Endothelial cell of umbilical vein (primary cell): ENCODE data around the gene RAB18. TPM values are rescaled to one million over a fixed set of nuclear protein-coding genes. Genes with fewer than 3 reads are reported as not detected.
"Not testable (repeated sequence)": the region's sequence is repeated elsewhere in the genome, so short reads cannot be mapped to it uniquely, and the experiment has no call there.

Experiments used
- BruUV-seq: library from RNA; stranded (reverse); fragments of 400-500 nt; replicated peaks from 2 replicates; lab custom pipeline; 2021; lab: Mats Ljungman, UMichigan
- CTCF ChIA-PET: fragments of 300-600, 350-600 bp; sonication (Branson Sonifier 250); formaldehyde crosslinking; loops from one replicate; lab custom pipeline; 2021; ENCODE audit warnings: antibody characterized with exemption, inconsistent platforms; lab: Charles Lee
- POLR2A ChIA-PET: fragments of 300-600, 350-600 bp; sonication (Branson Sonifier 250); formaldehyde crosslinking; loops from one replicate; lab custom pipeline; 2021; ENCODE audit warnings: antibody characterized with exemption, inconsistent platforms; lab: Charles Lee
- DNase-seq: peaks from one replicate; pipeline ENCODE4 v3.0.0-alpha.2; 2011; ENCODE audit warnings: low read depth, low spot score
- FAIRE-seq: peaks from 2 replicates; lab custom pipeline; 2011; peaks lifted over from hg19 to GRCh38; lab: Jason Lieb, UNC
- H2AFZ ChIP-seq: 2 replicates; pipeline ENCODE4 v1.6.0; 2012; ENCODE audit warnings: low read depth, low read length, control low read depth, inconsistent platforms
- H3K27ac ChIP-seq: 2 replicates; pipeline ENCODE4 v1.5.1; 2011; ENCODE audit warnings: low read depth, mild to moderate bottlenecking, control low read depth, low read length, moderate library complexity; ENCODE audit not compliant: insufficient read depth
- H3K27me3 ChIP-seq, 2 experiments: 2 replicates each; pipeline versions ENCODE4 v1.6.0 to v1.6.1; 2011; ENCODE audit warnings: low read length in 2 of 2, mixed read lengths in 1 of 2; ENCODE audit not compliant: control insufficient read depth in 2 of 2, insufficient read depth in 2 of 2
- H3K36me3 ChIP-seq, 2 experiments: 2 replicates in 1 of 2; 3 replicates in 1 of 2; pipeline ENCODE4 v1.5.1; 2011; ENCODE audit warnings: low read length in 2 of 2, mild to moderate bottlenecking in 1 of 2, moderate library complexity in 1 of 2; ENCODE audit not compliant: control insufficient read depth in 2 of 2, insufficient read depth in 2 of 2; ENCODE audit errors: extremely low read depth in 1 of 2
- H3K4me1 ChIP-seq: 3 replicates; pipeline ENCODE4 v1.5.1; 2011; ENCODE audit warnings: mild to moderate bottlenecking, low read length; ENCODE audit not compliant: control insufficient read depth, insufficient read depth; ENCODE audit errors: extremely low read depth
- H3K4me2 ChIP-seq: 2 replicates; pipeline ENCODE4 v1.6.1; 2011; ENCODE audit warnings: low read length, control low read depth, mixed read lengths; ENCODE audit not compliant: insufficient read depth
- H3K4me3 ChIP-seq, 3 experiments: fragments of 200-600 bp in 1 of 3; sonication (generic), shearing (Covaris generic) in 1 of 3; replicated peaks in 1 of 3; 2 replicates each; pipeline ENCODE4 v1.5.1; 2011 to 2016; ENCODE audit warnings: control low read depth in 3 of 3, low read length in 3 of 3, mild to moderate bottlenecking in 2 of 3, inconsistent platforms in 1 of 3, low read depth in 1 of 3, moderate library complexity in 1 of 3; ENCODE audit not compliant: insufficient read depth in 1 of 3
- H3K79me2 ChIP-seq: 2 replicates; pipeline ENCODE4 v1.6.0; 2012; ENCODE audit warnings: low read length, inconsistent platforms; ENCODE audit not compliant: control insufficient read depth, insufficient read depth
- H3K9ac ChIP-seq: replicated peaks from 2 replicates; pipeline ENCODE3; 2011; ENCODE audit warnings: low read length, control low read depth; ENCODE audit not compliant: insufficient read depth; ENCODE audit errors: extremely low read depth
- H3K9me1 ChIP-seq: replicated peaks from 3 replicates; pipeline ENCODE4 v1.6.0; 2011; ENCODE audit warnings: mild to moderate bottlenecking, low read length; ENCODE audit not compliant: control insufficient read depth, insufficient read depth; ENCODE audit errors: extremely low read depth
- H3K9me3 ChIP-seq: replicated peaks from 2 replicates; pipeline ENCODE4 v1.5.1; 2012; ENCODE audit warnings: low read length, inconsistent platforms; ENCODE audit not compliant: control insufficient read depth, insufficient read depth
- H4K20me1 ChIP-seq: replicated peaks from 2 replicates; pipeline ENCODE3; 2011; ENCODE audit warnings: mild to moderate bottlenecking, low read length; ENCODE audit not compliant: control insufficient read depth, insufficient read depth; ENCODE audit errors: extremely low read depth
- EZH2 ChIP-seq: IDR thresholded peaks from 2 replicates; pipeline ENCODE4 v1.6.1; 2012; ENCODE audit warnings: borderline replicate concordance, low read depth, mild to moderate bottlenecking, moderate library complexity, low read length, inconsistent platforms; ENCODE audit not compliant: severe bottlenecking
- FOS ChIP-seq: IDR thresholded peaks from 2 replicates; pipeline ENCODE4 v1.6.1; 2011; ENCODE audit warnings: mild to moderate bottlenecking, low read length, moderate library complexity, borderline replicate concordance; ENCODE audit not compliant: insufficient read depth
- GATA2 ChIP-seq: IDR thresholded peaks from 2 replicates; pipeline ENCODE4 v1.7.0; 2011; ENCODE audit warnings: low read depth, mild to moderate bottlenecking, moderate library complexity, mixed read lengths, low read length; ENCODE audit not compliant: insufficient read length, insufficient read depth
- JUN ChIP-seq: IDR thresholded peaks from 2 replicates; pipeline ENCODE4 v1.6.1; 2011; ENCODE audit warnings: borderline replicate concordance, low read depth; ENCODE audit not compliant: insufficient read length, insufficient read depth
- MYC ChIP-seq: IDR thresholded peaks from one replicate; pipeline ENCODE4 v1.6.1; 2011; ENCODE audit warnings: mild to moderate bottlenecking, low read depth, low read length
- POLR2A ChIP-seq: IDR thresholded peaks from 2 replicates; pipeline ENCODE4 v1.6.1; 2012; ENCODE audit warnings: low read depth, mild to moderate bottlenecking, control low read depth, low read length
- POLR2AphosphoS5 ChIP-seq: IDR thresholded peaks from 2 replicates; pipeline ENCODE4 v1.6.1; 2012; ENCODE audit warnings: low read depth, mild to moderate bottlenecking, control low read depth, low read length, moderate library complexity; ENCODE audit not compliant: insufficient read depth
- dilution Hi-C: fragments of 300-500 bp; cut with MboI; formaldehyde crosslinking; loops from one replicate; pipeline ENCODE4 v1.15.0; 2019; ENCODE audit warnings: low sequenced_read_pairs; ENCODE audit not compliant: extremely low pct_ligation_motif_present
- intact Hi-C: fragments of 100-400 bp; cut with micrococcal nuclease; formaldehyde crosslinking; loops from one replicate; pipeline ENCODE4 v1.10.0; 2022
- polyA plus RNA-seq, 4 experiments: library from polyadenylated mRNA; depleted of rRNA in 3 of 4; stranded (reverse) in 3 of 4; unstranded in 1 of 4; fragments of >200 nt; gene quantifications; 2 replicates each; pipeline versions ENCODE4 v1.2.1 to v1.2.3, GENCODE V29; 2011 to 2012; ENCODE audit warnings: missing spikeins in 1 of 4
- total RNA-seq: library from RNA; stranded (reverse); gene quantifications from 2 replicates; pipeline ENCODE4 v1.2.3, GENCODE V29; 2021
- TF ChIP-seq, protein P1 (sequence below), 2 donors: IDR thresholded peaks; 1 replicate in 1 of 2; 2 replicates in 1 of 2; pipeline ENCODE4 v1.5.1; 2011; ENCODE audit warnings: low read length in 2 of 2, mild to moderate bottlenecking in 2 of 2, moderate library complexity in 2 of 2, control low read depth in 1 of 2, inconsistent platforms in 1 of 2, low read depth in 1 of 2; ENCODE audit not compliant: insufficient read depth in 1 of 2; ENCODE audit errors: extremely low read depth in 1 of 2
- TF ChIP-seq, protein P2 (sequence below): IDR thresholded peaks from 2 replicates; pipeline ENCODE4 v1.6.1; 2011; ENCODE audit not compliant: insufficient read depth, insufficient read length

The RAB18 gene
- total and polyA plus RNA-seq, 2 donors (not counting 3 experiments of a cell fraction or from before 2014, with no cell fraction given) = 20.4 to 108 TPM

DNA sequence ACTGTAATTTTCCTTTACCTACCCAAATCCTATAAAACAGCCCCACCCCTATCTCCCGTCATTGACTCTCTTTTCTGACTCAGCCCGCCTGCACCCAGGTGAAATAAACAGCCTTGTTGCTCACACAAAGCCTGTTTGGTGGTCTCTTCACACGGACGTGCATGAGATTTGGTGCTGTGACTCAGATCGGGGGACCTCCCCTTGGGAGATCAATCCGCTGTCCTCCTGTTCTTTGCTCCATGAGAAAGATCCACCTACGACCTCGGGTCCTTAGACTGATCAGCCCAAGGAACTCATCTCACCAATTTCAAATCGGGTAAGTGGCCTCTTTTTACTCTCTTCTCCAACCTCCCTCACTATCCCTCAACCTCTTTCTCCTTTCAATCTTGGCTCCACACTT is 38.5 kb upstream of the RAB18 start:
- H3K9me3 ChIP-seq, H3K4me1 ChIP-seq, DNase-seq, dilution Hi-C loops, H3K9ac ChIP-seq, H3K27me3 ChIP-seq, H3K79me2 ChIP-seq, POLR2A ChIA-PET, BruUV-seq, FAIRE-seq, H3K4me3 ChIP-seq, H3K9me1 ChIP-seq, H3K27ac ChIP-seq, H3K36me3 ChIP-seq, CTCF ChIA-PET, H2AFZ ChIP-seq, H4K20me1 ChIP-seq, intact Hi-C loops, H3K4me2 ChIP-seq: not testable (repeated sequence)

GRCh38 chr10:27470885-27471284 is 33.2 kb upstream of the RAB18 start:
- ChIA-PET CTCF (interaction anchor here (2.0 kb wide), 1 partner anchor 12 kb away, joined by 7 read pairs; no protein-coding TSS in a partner anchor), POLR2A (no interaction called here)
- Histone ChIP-seq H3K4me1 (no peaks in the 10 kb centered on the region), H3K4me3 (no peak overlapping the region), H3K9me1 (no peaks in the 10 kb centered on the region), H2AFZ (no peak overlapping the region), H4K20me1 (no peaks in the 10 kb centered on the region), H3K27ac (no peak overlapping the region), H3K4me2 (no peak overlapping the region), H3K79me2 (no peaks in the 10 kb centered on the region), H3K9me3 (no peaks in the 10 kb centered on the region), H3K27me3 (peaks cover 3 to 5% of the 10 kb centered on the region in 2 experiments), H3K36me3 (no peaks in the 10 kb centered on the region), H3K9ac (no peak overlapping the region)
- BruUV-seq = no TSS peak
- intact Hi-C loops (no loop called here), dilution Hi-C loops (no loop called here)
- TF ChIP-seq EZH2 (no peak), FOS (no peak), POLR2AphosphoS5 (no peak), JUN (no peak), POLR2A (no peak), MYC (no peak), GATA2 (no peak)
- TF ChIP-seq, protein P1, sequence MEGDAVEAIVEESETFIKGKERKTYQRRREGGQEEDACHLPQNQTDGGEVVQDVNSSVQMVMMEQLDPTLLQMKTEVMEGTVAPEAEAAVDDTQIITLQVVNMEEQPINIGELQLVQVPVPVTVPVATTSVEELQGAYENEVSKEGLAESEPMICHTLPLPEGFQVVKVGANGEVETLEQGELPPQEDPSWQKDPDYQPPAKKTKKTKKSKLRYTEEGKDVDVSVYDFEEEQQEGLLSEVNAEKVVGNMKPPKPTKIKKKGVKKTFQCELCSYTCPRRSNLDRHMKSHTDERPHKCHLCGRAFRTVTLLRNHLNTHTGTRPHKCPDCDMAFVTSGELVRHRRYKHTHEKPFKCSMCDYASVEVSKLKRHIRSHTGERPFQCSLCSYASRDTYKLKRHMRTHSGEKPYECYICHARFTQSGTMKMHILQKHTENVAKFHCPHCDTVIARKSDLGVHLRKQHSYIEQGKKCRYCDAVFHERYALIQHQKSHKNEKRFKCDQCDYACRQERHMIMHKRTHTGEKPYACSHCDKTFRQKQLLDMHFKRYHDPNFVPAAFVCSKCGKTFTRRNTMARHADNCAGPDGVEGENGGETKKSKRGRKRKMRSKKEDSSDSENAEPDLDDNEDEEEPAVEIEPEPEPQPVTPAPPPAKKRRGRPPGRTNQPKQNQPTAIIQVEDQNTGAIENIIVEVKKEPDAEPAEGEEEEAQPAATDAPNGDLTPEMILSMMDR (IDR thresholded peaks at IDR 0.05; ENCODE audit: extremely low read depth in 1 of 2, insufficient read depth in 1 of 2, low read depth in 1 of 2, low read length in 2 of 2) = no peak
- TF ChIP-seq, protein P2, sequence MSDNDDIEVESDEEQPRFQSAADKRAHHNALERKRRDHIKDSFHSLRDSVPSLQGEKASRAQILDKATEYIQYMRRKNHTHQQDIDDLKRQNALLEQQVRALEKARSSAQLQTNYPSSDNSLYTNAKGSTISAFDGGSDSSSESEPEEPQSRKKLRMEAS = no peak
- FAIRE-seq (no peak), DNase-seq (no peak)
